Stimulated activated naive CD8-positive, alpha-beta T cell treated with anti-CD3 and anti-CD28 coated beads, Interleukin-15, amount 100 ng/mL, for 72 hours (primary cell): ENCODE measurements around the gene GNG7.

Experiments
- ATAC-seq: fragments of 150-1000 bp; cut with Tn5 transposase; 2 replicates; pipeline ENCODE4 v1.10.0; 2021; ENCODE audit warnings: mild to moderate bottlenecking, moderate library complexity
- DNase-seq, 2 donors: peaks; one replicate each; pipeline ENCODE4 v3.0.0; 2021 to 2022
- H3K27ac Mint-ChIP-seq, 2 donors: one replicate each; pipeline ENCODE4 v1.8.0; 2022; ENCODE audit warnings: mild to moderate bottlenecking in 2 of 2, mixed read lengths in 2 of 2, moderate library complexity in 2 of 2
- H3K27me3 Mint-ChIP-seq: one replicate; pipeline ENCODE4 v1.8.0; 2022; ENCODE audit warnings: mixed read lengths
- H3K4me1 Mint-ChIP-seq: one replicate; pipeline ENCODE4 v1.8.0; 2022; ENCODE audit warnings: mild to moderate bottlenecking, mixed read lengths
- H3K4me3 Mint-ChIP-seq, 2 donors: one replicate each; pipeline ENCODE4 v1.8.0; 2022; ENCODE audit warnings: mild to moderate bottlenecking in 2 of 2, mixed read lengths in 2 of 2, moderate library complexity in 1 of 2
- H3K9me3 Mint-ChIP-seq, 2 donors: one replicate each; pipeline ENCODE4 v1.8.0; 2022; ENCODE audit warnings: mixed read lengths in 2 of 2

GNG7 gene

DNA sequence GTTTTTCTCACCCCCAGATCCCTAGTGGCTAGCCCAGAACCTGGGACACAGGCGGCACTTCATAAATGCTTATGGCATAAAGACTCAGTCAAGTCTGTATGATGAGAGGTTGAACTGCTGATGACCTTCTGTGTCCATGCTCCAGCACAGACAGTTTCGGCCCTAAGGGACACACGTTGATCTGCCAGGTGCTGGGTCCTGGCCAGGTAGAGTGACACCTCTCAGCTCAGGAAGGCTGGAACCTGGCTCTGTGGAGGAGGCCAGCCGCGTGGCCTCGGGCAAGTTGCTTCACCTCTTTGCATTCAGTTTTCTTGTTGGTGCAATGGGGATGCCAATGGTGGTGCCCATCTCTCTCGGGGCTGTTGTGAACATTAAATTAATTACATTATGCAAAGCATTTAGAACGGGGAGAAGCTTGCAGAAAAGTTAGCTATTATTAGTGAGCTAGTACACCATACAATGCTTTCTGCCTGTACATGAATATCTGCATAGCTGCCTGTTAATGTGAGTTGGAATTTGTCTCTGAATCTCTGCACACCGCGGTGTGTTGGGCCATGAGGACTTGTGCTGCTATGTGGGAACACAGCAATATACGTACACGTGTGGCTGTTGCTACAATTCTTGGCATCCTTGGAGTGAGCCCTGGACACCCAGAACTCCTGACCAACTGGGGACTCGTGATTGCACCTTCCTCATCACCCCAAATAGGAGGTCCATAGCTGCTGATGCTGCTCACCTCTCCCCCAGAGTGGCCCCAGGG is 218.1 kb downstream of the GNG7 start:
- peaks cover 25% of the 10 kb centered on the region for H3K4me1 Mint-ChIP-seq
- DNase-seq: no peak
- no peak overlapping the region for H3K27ac Mint-ChIP-seq
- no peak overlapping the region for H3K4me3 Mint-ChIP-seq
- H3K9me3 Mint-ChIP-seq: peaks cover 17 to 42% of the 10 kb centered on the region in 2 donors
- H3K27me3 Mint-ChIP-seq: peaks cover 27% of the 10 kb centered on the region
- no peak for ATAC-seq

DNA sequence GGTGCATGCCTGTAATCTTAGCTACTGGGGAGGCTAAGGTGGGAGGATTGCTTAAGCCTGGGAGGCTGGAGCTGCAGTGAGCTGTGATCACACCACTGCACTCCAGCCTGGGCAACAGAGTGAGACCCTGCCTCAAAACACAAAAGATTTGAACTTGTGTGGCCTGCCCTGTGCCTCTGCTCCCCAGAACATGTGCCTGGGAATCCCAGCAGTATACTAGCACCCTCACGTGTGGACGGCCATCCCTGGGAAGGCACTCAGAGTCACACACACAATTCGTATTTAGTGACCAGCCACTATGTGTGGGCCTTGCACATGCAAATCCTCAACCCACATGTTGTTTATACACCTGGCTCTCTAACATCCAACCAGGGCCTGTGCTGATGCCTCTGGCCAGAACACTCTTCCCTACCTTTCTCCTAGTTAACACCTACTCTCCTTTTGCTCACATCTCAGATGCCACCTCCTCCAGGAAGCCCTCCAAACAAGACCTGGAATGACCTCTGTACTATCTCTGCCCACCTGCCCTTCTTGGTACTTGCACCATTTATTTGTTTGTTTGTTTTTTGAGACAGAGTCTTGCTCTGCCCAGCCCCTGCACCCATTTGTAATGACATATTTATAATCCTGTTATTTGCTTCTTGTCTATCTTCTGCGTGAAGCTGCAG is 218.9 kb downstream of the GNG7 start:
- Mint-ChIP-seq H3K9me3 (peaks cover 17 to 42% of the 10 kb centered on the region in 2 donors), H3K27me3 (peaks cover 19% of the 10 kb centered on the region), H3K4me1 (peaks cover 24% of the 10 kb centered on the region), H3K27ac (no peak overlapping the region), H3K4me3 (no peak overlapping the region)
- no peak for DNase-seq
- ATAC-seq: no peak

GRCh38 chr19:2483084-2483483 is 219.4 kb downstream of the GNG7 start:
- peaks cover 17 to 42% of the 10 kb centered on the region in 2 donors for H3K9me3 Mint-ChIP-seq

GRCh38 chr19:2482354-2483038 is 220.0 kb downstream of the GNG7 start:
- Mint-ChIP-seq H3K4me1 (peaks cover 13% of the 10 kb centered on the region), H3K9me3 (peaks cover 17 to 42% of the 10 kb centered on the region in 2 donors), H3K4me3 (no peak overlapping the region), H3K27ac (no peak overlapping the region), H3K27me3 (peaks cover 8% of the 10 kb centered on the region)
- DNase-seq: no peak
- no peak for ATAC-seq

More at GRCh38 chr19:2483084-2483483, 219.4 kb downstream of the GNG7 start:
- H3K27me3 Mint-ChIP-seq: peaks cover 14% of the 10 kb centered on the region
- DNase-seq: no peak
- ATAC-seq: no peak
- no peak overlapping the region for H3K27ac Mint-ChIP-seq
- no peak overlapping the region for H3K4me3 Mint-ChIP-seq
- H3K4me1 Mint-ChIP-seq: peaks cover 19% of the 10 kb centered on the region

DNA sequence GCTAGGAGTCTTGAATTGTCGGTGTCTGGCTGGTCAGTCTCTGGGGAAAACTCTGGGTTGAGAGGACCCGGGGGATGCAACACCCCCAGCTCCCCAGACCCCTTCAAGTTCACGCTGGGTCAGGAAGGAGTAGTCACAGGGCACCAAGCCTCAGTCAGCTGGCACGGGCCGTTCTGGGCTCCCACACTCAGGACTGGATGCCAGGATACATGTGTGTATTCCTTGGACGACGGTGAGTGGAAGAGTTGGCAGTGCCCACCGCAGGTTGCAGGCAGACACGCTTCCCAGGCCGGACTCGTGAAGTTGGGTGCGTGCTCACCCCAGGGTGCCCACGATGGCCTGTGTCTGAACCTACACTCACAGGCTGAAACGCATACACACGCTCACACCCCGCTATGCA is 221.0 kb downstream of the GNG7 start:
- ATAC-seq: no peak
- H3K27ac Mint-ChIP-seq: no peak overlapping the region

DNA sequence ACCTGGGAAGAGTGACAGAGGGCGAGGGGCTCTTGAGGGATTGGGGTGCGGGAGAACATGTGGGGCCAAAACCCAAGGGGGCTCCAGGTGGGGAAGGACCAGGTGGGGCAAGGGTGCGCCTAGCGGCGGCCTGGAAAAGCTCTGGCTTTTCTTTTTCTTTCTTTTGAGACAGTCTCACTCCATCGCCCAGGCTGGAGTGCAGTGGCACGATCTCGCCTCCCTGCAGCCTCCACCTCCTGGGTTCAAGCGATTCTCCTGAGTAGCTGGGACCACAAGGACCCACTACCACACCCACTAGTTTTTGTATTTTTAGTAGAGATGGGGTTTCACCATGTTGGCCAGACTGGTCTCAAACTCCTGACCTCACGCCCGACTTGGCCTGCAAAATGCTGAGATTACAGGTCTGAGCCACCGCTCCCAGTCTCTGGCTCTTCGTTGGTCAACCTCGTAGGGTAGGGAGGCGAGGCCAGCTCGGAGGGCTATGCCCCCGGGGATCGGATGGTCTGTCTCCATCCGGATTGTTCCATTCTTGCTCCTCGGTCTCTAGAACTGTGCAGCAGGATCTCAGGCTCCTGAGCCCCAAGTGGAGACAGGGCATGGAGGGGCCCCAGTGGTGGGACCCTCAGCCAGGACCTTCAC is 222.8 kb downstream of the GNG7 start:
- Mint-ChIP-seq H3K9me3 (peaks cover 17 to 33% of the 10 kb centered on the region in 2 donors), H3K27me3 (no peaks in the 10 kb centered on the region), H3K4me3 (peak overlapping the region; percentile 95 to 99), H3K4me1 (peaks cover 29% of the 10 kb centered on the region), H3K27ac (no peak overlapping the region)
- ATAC-seq (no peak), DNase-seq (no peak)

More for the DNA sequence above, 221.0 kb downstream of the GNG7 start:
- no peak for DNase-seq
- Mint-ChIP-seq H3K4me3 (no peak overlapping the region), H3K9me3 (peaks cover 17 to 42% of the 10 kb centered on the region in 2 donors), H3K27me3 (no peaks in the 10 kb centered on the region), H3K4me1 (peaks cover 13% of the 10 kb centered on the region)

DNA sequence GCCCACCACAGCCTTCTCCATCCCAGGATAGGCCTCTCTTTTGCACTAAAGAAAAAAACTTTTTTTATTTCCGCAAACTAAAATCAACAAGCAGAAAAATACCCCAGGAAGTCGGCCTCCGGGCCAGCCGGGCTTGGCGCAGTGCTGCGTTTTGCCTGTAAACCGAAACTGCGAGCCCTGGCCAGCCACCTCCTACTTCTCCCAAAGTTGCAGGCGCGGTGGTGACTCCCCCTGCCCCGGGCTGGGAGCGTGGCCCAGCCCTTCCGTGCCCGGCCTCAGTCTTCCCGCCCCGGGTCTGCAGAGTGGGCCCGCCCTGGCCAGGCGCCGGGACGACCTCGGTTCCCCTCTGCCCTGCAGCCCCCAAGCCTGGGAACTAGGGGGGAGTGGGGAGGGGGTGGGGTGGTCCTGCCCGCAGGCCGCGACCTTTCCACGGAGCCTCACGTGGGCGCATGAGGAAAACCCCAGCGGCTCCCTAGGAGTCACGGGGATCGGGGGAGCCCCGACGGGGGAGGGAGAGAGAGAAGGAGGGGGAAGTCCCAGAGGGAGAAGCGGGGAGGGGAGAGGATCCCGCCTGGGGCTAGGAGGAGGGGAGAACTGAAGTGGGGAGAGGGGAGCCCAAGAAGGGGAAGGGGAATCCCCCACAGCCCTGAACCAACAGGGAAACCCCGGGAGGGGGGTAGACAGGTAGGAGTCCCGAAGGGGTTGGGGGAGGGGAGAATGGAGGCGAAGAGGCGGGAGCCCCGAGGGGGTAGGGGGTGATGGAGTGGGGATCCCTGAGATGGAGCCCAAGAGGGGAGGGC is 223.5 kb downstream of the GNG7 start:
- no peaks in the 10 kb centered on the region for H3K27me3 Mint-ChIP-seq
- peak overlapping the region; percentile 95 to 99 for H3K4me3 Mint-ChIP-seq
- H3K4me1 Mint-ChIP-seq: peaks cover 29% of the 10 kb centered on the region
- peaks cover 15 to 26% of the 10 kb centered on the region in 2 donors for H3K9me3 Mint-ChIP-seq
- peak; percentile 59 to 82 for DNase-seq
- peak; percentile 26 for ATAC-seq
- peak overlapping the region; percentile 85 to 99 for H3K27ac Mint-ChIP-seq

DNA sequence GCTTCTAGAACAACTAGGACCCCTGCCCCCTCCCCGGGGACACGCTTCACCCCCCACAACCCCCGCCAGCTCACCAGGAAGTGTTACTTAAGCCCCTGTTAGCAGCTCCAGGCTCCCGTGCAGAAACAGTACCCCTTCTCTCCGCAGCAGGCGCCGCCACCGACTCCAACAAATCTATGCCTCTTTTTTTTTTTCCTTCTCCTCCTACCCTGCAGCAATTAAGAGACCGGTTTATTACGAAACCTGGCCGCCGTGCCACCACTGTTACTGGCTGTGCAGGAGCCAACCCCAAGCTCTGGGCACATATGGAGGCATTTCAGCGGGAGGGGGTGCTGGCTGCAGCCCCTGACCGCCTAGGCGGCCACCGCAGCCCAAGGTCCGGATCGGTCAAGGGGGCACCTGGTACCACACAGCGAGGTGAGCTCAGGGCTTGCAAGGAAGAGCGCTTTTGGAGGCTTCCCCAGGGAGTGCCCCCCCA is 224.2 kb downstream of the GNG7 start:
- peak; percentile 3 for ATAC-seq
- peaks cover 29% of the 10 kb centered on the region for H3K4me1 Mint-ChIP-seq
- H3K4me3 Mint-ChIP-seq: peak overlapping the region; percentile 95 to 99
- peak overlapping the region; percentile 85 to 99 for H3K27ac Mint-ChIP-seq
- no peaks in the 10 kb centered on the region for H3K27me3 Mint-ChIP-seq
- peak; percentile 57 to 74 for DNase-seq
- H3K9me3 Mint-ChIP-seq: peaks cover 11 to 21% of the 10 kb centered on the region in 2 donors

DNA sequence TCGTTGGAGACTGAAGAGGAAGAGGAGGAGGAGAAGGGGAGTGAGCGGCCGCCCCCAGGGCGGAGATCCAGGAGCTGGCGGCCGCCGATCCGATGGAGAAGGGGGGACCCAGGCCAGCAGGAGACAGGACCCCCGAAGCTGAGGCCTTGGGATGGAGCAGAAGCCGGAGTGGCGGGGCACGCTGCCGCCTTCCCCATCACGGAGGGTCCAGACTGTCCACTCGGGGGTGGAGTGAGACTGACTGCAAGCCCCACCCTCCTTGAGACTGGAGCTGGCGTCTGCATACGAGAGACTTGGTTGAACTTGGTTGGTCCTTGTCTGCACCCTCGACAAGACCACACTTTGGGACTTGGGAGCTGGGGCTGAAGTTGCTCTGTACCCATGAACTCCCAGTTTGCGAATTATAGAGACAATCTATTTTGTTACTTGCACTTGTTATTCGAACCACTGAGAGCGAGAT is 224.7 kb downstream of the GNG7 start:
- DNase-seq: peak; percentile 46
- H3K4me3 Mint-ChIP-seq: peak overlapping the region; percentile 95 to 99
- peaks cover 5 to 15% of the 10 kb centered on the region in 2 donors for H3K9me3 Mint-ChIP-seq
- H3K27me3 Mint-ChIP-seq: peaks cover 3% of the 10 kb centered on the region
- peak overlapping the region; percentile 67 to 99 for H3K27ac Mint-ChIP-seq
- ATAC-seq: no peak
- peaks cover 31% of the 10 kb centered on the region for H3K4me1 Mint-ChIP-seq

DNA sequence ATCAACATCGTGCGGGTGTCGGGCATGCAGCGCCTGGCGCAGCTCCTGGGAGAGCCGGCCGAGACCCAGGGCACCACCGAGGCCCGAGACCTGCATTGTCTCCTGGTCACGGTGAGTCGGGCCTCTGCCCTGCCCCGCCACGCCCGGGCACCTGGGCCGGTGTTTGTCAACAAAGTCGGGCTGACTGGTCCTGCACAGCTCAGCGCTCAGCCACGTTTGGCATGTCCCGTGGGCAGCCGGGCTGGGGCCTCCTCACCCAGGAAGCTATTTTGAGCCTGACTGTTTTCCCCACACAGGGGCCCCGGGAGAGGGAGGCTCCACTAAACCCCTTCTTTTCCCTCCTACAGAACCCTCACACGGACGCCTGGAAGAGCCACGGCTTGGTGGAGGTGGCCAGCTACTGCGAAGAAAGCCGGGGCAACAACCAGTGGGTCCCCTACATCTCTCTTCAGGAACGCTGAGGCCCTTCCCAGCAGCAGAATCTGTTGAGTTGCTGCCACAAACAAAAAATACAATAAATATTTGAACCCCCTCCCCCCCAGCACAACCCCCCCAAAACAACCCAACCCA is 225.3 kb downstream of the GNG7 start:
- ATAC-seq: no peak
- H3K4me1 Mint-ChIP-seq: peaks cover 33% of the 10 kb centered on the region
- DNase-seq: peak in 1 of 2 donors; percentile 45
- peaks cover 7% of the 10 kb centered on the region for H3K27me3 Mint-ChIP-seq
- H3K27ac Mint-ChIP-seq: peak overlapping the region; percentile 94 to 99
- peak overlapping the region; percentile 95 to 99 for H3K4me3 Mint-ChIP-seq
- peaks cover under 1 to 10% of the 10 kb centered on the region in 2 donors for H3K9me3 Mint-ChIP-seq

DNA sequence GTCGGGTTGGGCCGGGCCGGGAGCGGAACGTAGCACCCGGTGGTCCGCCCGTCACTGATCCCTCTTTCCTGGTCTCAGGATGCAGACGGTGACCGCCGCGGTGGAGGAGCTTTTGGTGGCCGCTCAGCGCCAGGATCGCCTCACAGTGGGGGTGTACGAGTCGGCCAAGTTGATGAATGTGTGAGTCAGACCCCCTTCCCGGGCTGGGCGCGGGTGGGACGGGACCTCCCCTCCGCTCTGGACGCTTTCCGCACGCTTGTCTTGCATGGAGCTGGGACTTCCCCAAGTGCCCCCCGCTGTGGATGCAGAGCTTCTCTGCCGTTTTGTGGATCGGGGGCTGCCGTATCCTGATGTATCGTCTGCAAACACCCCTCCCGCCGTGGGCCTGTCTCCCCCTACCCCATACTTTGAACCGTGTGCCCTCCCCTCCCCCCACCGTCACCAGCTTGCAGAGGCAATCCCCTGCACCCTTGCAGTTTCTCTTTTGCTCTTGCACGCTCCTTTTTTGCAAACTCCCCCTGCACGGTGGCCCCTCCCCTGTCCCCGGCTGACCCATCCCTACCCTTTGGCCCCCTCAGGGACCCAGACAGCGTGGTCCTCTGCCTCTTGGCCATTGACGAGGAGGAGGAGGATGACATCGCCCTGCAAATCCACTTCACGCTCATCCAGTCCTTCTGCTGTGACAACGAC is 225.9 kb downstream of the GNG7 start:
- ATAC-seq: peak; percentile 38
- Mint-ChIP-seq H3K27ac (peak overlapping the region; percentile 94 to 99), H3K9me3 (peaks cover 0 to 7% of the 10 kb centered on the region in 2 donors), H3K4me3 (peak overlapping the region; percentile 95 to 99), H3K27me3 (peaks cover 7% of the 10 kb centered on the region), H3K4me1 (peaks cover 33% of the 10 kb centered on the region)
- peak; percentile 80 to 85 for DNase-seq

- DNase-seq (peak; percentile 99), ATAC-seq (peak; percentile 53)
- peak within 1 kb of the TSS; percentile 96 to 99 for H3K27ac Mint-ChIP-seq
Observed at GRCh38 chr19:2475702-2476450, 226.6 kb downstream of the GNG7 start, which contains the start of gene GADD45B. GADD45B (plus strand) TSS chr19:2476127; CDS start chr19:2476359, 232 bp downstream.

More at GRCh38 chr19:2475702-2476450, 226.6 kb downstream of the GNG7 start, which contains the start of gene GADD45B:
- peaks cover 7% of the 10 kb centered on the region for H3K27me3 Mint-ChIP-seq
- H3K4me1 Mint-ChIP-seq: peaks cover 33% of the 10 kb centered on the region
- no peaks in the 10 kb centered on the region for H3K9me3 Mint-ChIP-seq
- H3K4me3 Mint-ChIP-seq: peak within 1 kb of the TSS; percentile 95 to 99
